Hematopoietic multipotent progenitor cell treated with erythropoietin and hydrocortisone succinate and interleukin-3 and kit ligand, for 8 days (in vitro differentiated cells): ENCODE measurements around the gene SLC8A1.

Experiments used
- DNase-seq: peaks from one replicate; pipeline ENCODE4 v3.0.0-alpha.2; 2015

Gene SLC8A1

GRCh38 chr2:40261042-40261441 is 190.8 kb downstream of the SLC8A1 start:
- DNase-seq = no peak

- DNase-seq = no peak
Observed at GRCh38 chr2:40260437-40260836, 191.5 kb downstream of the SLC8A1 start.

GRCh38 chr2:40259900-40260299 is 192.0 kb downstream of the SLC8A1 start:
- no peak for DNase-seq

- DNase-seq = no peak
Observed at GRCh38 chr2:40258135-40258457, 193.8 kb downstream of the SLC8A1 start.

- no peak for DNase-seq
Observed at GRCh38 chr2:40257340-40258134, 194.4 kb downstream of the SLC8A1 start.

- DNase-seq = no peak
Observed at GRCh38 chr2:40256649-40257048, 195.2 kb downstream of the SLC8A1 start.

- DNase-seq = no peak
Observed at GRCh38 chr2:40256008-40256407, 195.9 kb downstream of the SLC8A1 start.

- DNase-seq = no peak
Observed at GRCh38 chr2:40255103-40255502, 196.8 kb downstream of the SLC8A1 start.

- DNase-seq = no peak
Observed at GRCh38 chr2:40254611-40255010, 197.3 kb downstream of the SLC8A1 start.

- DNase-seq = no peak
Observed at GRCh38 chr2:40251137-40251536, 200.8 kb downstream of the SLC8A1 start.

GRCh38 chr2:40249577-40249976 is 202.3 kb downstream of the SLC8A1 start:
- no peak for DNase-seq

- DNase-seq = no peak
Observed at GRCh38 chr2:40248294-40248693, 203.6 kb downstream of the SLC8A1 start.

GRCh38 chr2:40244675-40245074 is 207.2 kb downstream of the SLC8A1 start:
- DNase-seq = peak; percentile 14

GRCh38 chr2:40244251-40244650 is 207.6 kb downstream of the SLC8A1 start:
- no peak for DNase-seq

- DNase-seq = no peak
Observed at GRCh38 chr2:40243581-40244187, 208.2 kb downstream of the SLC8A1 start.

GRCh38 chr2:40242315-40242714 is 209.6 kb downstream of the SLC8A1 start:
- DNase-seq = no peak

- DNase-seq = no peak
Observed at GRCh38 chr2:40240070-40240469, 211.8 kb downstream of the SLC8A1 start.

GRCh38 chr2:40230707-40231432 is 221.0 kb downstream of the SLC8A1 start:
- DNase-seq = no peak

- DNase-seq = no peak
Observed at GRCh38 chr2:40230186-40230585, 221.7 kb downstream of the SLC8A1 start.

- no peak for DNase-seq
Observed at GRCh38 chr2:40228310-40228709, 223.6 kb downstream of the SLC8A1 start.

- no peak for DNase-seq
Observed at GRCh38 chr2:40227210-40227609, 224.7 kb downstream of the SLC8A1 start.

GRCh38 chr2:40226637-40227036 is 225.3 kb downstream of the SLC8A1 start:
- DNase-seq = no peak

GRCh38 chr2:40225670-40226210 is 226.2 kb downstream of the SLC8A1 start:
- no peak for DNase-seq

GRCh38 chr2:40224318-40224717 is 227.6 kb downstream of the SLC8A1 start:
- no peak for DNase-seq
